ENCODE results near the gene EMILIN1. TPM values are rescaled to one million over a fixed set of nuclear protein-coding genes. Genes with fewer than 3 reads are reported as not detected.
A peak's percentile ranks its signal among the peaks of the same experiment; 100 is the strongest.

EMILIN1 gene
- total and polyA plus RNA-seq, 2 of the 8 experiments (the other 6 are each of a cell fraction or from before 2014, with no cell fraction given) = 1.9 to 3.0 TPM

- Histone ChIP-seq H3K9me3 (ENCODE audit: insufficient read depth in 2 of 2, low read depth in 1 of 2, low read length in 1 of 2) (no peaks in the 10 kb centered on the region), H2BK15ac (ENCODE audit: low read length) (peak overlapping the region; percentile 29; the same call in 1 of the 2 replicates), H2BK12ac (ENCODE audit: low read depth, low read length) (no peak overlapping the region), H3K4me1 (replicated peaks in 1 of 4; ENCODE audit: control insufficient read depth in 3 of 4, insufficient read depth in 4 of 4, low read length in 3 of 4) (peaks cover 0 to 20% (median 7%) of the 10 kb centered on the region in 4 experiments; a peak in 6 of 7 replicates), H3K4ac (replicated peaks; ENCODE audit: insufficient read length, low read depth, low read length) (no peak overlapping the region), H3K14ac (ENCODE audit: insufficient read length) (no peak overlapping the region), H2BK5ac (ENCODE audit: low read depth, low read length) (no peak overlapping the region), H3K36me3 (ENCODE audit: control insufficient read depth in 2 of 4, insufficient read depth in 4 of 4, low read length in 3 of 4) (peaks cover 0 to under 1% (median 0%) of the 10 kb centered on the region in 4 experiments; a peak in 3 of 8 replicates), H3K23ac (ENCODE audit: insufficient read length) (no peak overlapping the region), H4K91ac (replicated peaks; ENCODE audit: insufficient read length, low read length) (no peak overlapping the region), H3K23me2 (ENCODE audit: low read depth, low read length) (peaks cover 14% of the 10 kb centered on the region; the same call in 1 of the 2 replicates), H2AFZ (ENCODE audit: low read length) (no peak overlapping the region), H3K4me3 (ENCODE audit: extremely low read depth in 1 of 4, insufficient read depth in 2 of 4, low read depth in 3 of 4, low read length in 4 of 4) (no peak overlapping the region), H2BK20ac (ENCODE audit: low read length) (no peak overlapping the region), H2BK120ac (replicated peaks; ENCODE audit: low read depth, low read length) (no peak overlapping the region), H3K4me2 (ENCODE audit: insufficient read depth in 1 of 2, low read depth in 2 of 2, low read length in 2 of 2) (no peak overlapping the region), H3K9ac (replicated peaks in 1 of 4; ENCODE audit: extremely low read depth in 1 of 4, low read depth in 3 of 4, low read length in 3 of 4) (no peak overlapping the region), H3K79me1 (ENCODE audit: low read depth, low read length) (peaks cover 3% of the 10 kb centered on the region; the same call in 1 of the 2 replicates), H3K56ac (replicated peaks; ENCODE audit: insufficient read length, low read depth, low read length) (no peak overlapping the region), H2AK5ac (ENCODE audit: low read depth, low read length) (0 out of 2 replicates have a peak overlapping the region, but pooled peaks have one; percentile 24), H4K8ac (ENCODE audit: extremely low read depth, insufficient read depth, low read length) (no peak overlapping the region), H3K18ac (ENCODE audit: extremely low read depth, low read length) (no peak overlapping the region), H3K79me2 (ENCODE audit: control insufficient read depth in 1 of 2, insufficient read depth in 2 of 2, low read length in 2 of 2) (peaks cover 0 to 12% of the 10 kb centered on the region in 2 experiments; a peak in 3 of 4 replicates), H4K20me1 (replicated peaks in 1 of 2; ENCODE audit: control insufficient read depth in 1 of 2, insufficient read depth in 2 of 2, low read length in 2 of 2) (peaks cover 0 to 3% of the 10 kb centered on the region in 2 experiments), H3K27ac (ENCODE audit: low read depth, low read length) (no peak overlapping the region), H3K27me3 (replicated peaks in 1 of 4; ENCODE audit: control insufficient read depth in 3 of 4, extremely low read depth in 1 of 4, insufficient read depth in 3 of 4, low read length in 3 of 4) (0 out of 7 replicates have a peak, but pooled peaks cover 0 to 3% (median 0%) of the 10 kb centered on the region in 4 experiments), H4K5ac (ENCODE audit: insufficient read length, low read depth, low read length) (no peak overlapping the region)
- TF ChIP-seq E2F6 (IDR thresholded peaks at IDR 0.05) (no peak), EP300 (IDR thresholded peaks at IDR 0.05; ENCODE audit: borderline replicate concordance in 1 of 2, low read depth in 2 of 2, low read length in 2 of 2) (no peak), GTF2F1 (IDR thresholded peaks at IDR 0.05; ENCODE audit: borderline replicate concordance, low read depth, low read length) (no peak), ASH2L (IDR thresholded peaks at IDR 0.05; ENCODE audit: low read length) (no peak), POLR2A (IDR thresholded peaks at IDR 0.05; ENCODE audit: control extremely low read depth in 1 of 2, low read depth in 2 of 2, low read length in 2 of 2) (no peak), CBX8 (IDR thresholded peaks at IDR 0.05; ENCODE audit: borderline replicate concordance, low read depth, low read length) (no peak)
- ChIA-PET CTCF (ENCODE audit: partially characterized antibody) (interaction anchor here (0.9 to 1.7 kb wide), 6 partner anchors 8 to 228 kb away, joined by 3 to 8 read pairs (median 3); partner anchors contain the start of gene ABHD1), POLR2A (ENCODE audit: partially characterized antibody) (interaction anchor here (0.6 to 18.5 kb wide), 4 partner anchors 8 to 143 kb away, joined by 5 to 441 read pairs (median 34); partner anchors contain the start of genes AGBL5 and CAD)
- FAIRE-seq = no peak
- DNase-seq (ENCODE audit: low read depth in 1 of 2, low spot score in 2 of 2) = no peak
- WGBS, 2 experiments (ENCODE audit: extremely low coverage in 1 of 2, insufficient coverage in 1 of 2, insufficient read length in 1 of 2, insufficient replicate concordance in 2 of 2, low coverage in 1 of 2, low lambda C conversion rate in 2 of 2, missing lambda C conversion rate in 1 of 2) = 88% methylated on average over 4 of the region's 4 CpGs; no CpG with 5 or more reads in 1 of the 2 experiments
These were observed 3.5 kb upstream of the EMILIN1 start for GRCh38 chr2:27074738-27075565.

Measured in H1 (cell line).